HFFc6 (cell line): ENCODE measurements around the gene DOCK2. TPM values are rescaled to one million over a fixed set of nuclear protein-coding genes. Genes with fewer than 3 reads are reported as not detected.
"Not testable (repeated sequence)": the region's sequence is repeated elsewhere in the genome, so short reads cannot be mapped to it uniquely, and the experiment has no call there.

ENCODE experiments used
- DNase-seq: peaks from one replicate; pipeline ENCODE4 v3.0.0-alpha.2; 2018
- H3K27ac Mint-ChIP-seq: 2 replicates; pipeline ENCODE4 v1.8.0; 2020; ENCODE audit warnings: mild to moderate bottlenecking, mixed read lengths
- H3K27me3 Mint-ChIP-seq: 2 replicates; pipeline ENCODE4 v1.8.0; 2021; ENCODE audit warnings: mild to moderate bottlenecking, moderate library complexity, mixed read lengths; ENCODE audit not compliant: insufficient read depth
- H3K36me3 Mint-ChIP-seq: 2 replicates; pipeline ENCODE4 v1.8.0; 2021; ENCODE audit warnings: low read depth, mixed read lengths
- H3K4me1 Mint-ChIP-seq: 2 replicates; pipeline ENCODE4 v1.8.0; 2020; ENCODE audit warnings: low read depth, mixed read lengths
- H3K4me3 Mint-ChIP-seq: 2 replicates; pipeline ENCODE4 v1.8.0; 2020; ENCODE audit warnings: mild to moderate bottlenecking, moderate library complexity, mixed read lengths
- H3K9me3 Mint-ChIP-seq: 2 replicates; pipeline ENCODE4 v1.8.0; 2020; ENCODE audit warnings: mild to moderate bottlenecking, mixed read lengths
- total RNA-seq, 6 experiments: library from RNA; stranded (reverse); fragmentation: NEBNext Ultra II Directional; extraction: Animal tissue kit (Norgen Biotek cat#: 25700); gene quantifications; 2 replicates in 1 of 6; 3 replicates in 5 of 6; pipeline ENCODE4 v1.2.3, GENCODE V29; 2021
- TF ChIP-seq, protein P1 (sequence below): fragments of 200-600 bp; sonication (generic); IDR thresholded peaks from 2 replicates; pipeline ENCODE4 v1.5.0; 2021; ENCODE audit warnings: antibody characterized with exemption, mild to moderate bottlenecking

The DOCK2 gene
- total RNA-seq, 6 experiments from 2014 or later: 1.4 to 6.5 (median 3.0) TPM

DNA sequence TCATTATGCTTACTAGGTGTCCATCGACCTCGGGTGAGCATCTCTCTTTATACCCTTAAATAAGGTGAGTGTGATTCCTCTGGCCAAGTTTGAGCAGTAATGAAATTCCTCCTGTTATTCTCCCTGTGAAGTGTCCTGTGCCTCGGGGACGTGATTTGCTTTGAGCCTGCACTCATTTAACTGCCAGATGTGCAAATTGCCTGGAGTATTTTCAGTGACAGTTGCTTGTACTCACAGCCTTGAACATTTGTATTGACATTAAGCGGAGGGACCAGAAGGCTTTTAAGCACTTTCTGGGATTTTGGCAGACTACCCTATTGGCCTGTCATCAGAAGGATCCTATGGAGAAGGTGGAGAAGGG, 126.9 kb downstream of the DOCK2 start:
- TF ChIP-seq, protein P1, sequence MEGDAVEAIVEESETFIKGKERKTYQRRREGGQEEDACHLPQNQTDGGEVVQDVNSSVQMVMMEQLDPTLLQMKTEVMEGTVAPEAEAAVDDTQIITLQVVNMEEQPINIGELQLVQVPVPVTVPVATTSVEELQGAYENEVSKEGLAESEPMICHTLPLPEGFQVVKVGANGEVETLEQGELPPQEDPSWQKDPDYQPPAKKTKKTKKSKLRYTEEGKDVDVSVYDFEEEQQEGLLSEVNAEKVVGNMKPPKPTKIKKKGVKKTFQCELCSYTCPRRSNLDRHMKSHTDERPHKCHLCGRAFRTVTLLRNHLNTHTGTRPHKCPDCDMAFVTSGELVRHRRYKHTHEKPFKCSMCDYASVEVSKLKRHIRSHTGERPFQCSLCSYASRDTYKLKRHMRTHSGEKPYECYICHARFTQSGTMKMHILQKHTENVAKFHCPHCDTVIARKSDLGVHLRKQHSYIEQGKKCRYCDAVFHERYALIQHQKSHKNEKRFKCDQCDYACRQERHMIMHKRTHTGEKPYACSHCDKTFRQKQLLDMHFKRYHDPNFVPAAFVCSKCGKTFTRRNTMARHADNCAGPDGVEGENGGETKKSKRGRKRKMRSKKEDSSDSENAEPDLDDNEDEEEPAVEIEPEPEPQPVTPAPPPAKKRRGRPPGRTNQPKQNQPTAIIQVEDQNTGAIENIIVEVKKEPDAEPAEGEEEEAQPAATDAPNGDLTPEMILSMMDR: no peak
- H3K4me3 Mint-ChIP-seq: no peak overlapping the region
- H3K27ac Mint-ChIP-seq: peak overlapping the region; percentile 84
- H3K9me3 Mint-ChIP-seq: no peaks in the 10 kb centered on the region
- peaks cover 62% of the 10 kb centered on the region for H3K4me1 Mint-ChIP-seq
- H3K36me3 Mint-ChIP-seq: no peaks in the 10 kb centered on the region
- DNase-seq: no peak
- peaks cover 1% of the 10 kb centered on the region; the same call in 1 of the 2 replicates for H3K27me3 Mint-ChIP-seq

DNA sequence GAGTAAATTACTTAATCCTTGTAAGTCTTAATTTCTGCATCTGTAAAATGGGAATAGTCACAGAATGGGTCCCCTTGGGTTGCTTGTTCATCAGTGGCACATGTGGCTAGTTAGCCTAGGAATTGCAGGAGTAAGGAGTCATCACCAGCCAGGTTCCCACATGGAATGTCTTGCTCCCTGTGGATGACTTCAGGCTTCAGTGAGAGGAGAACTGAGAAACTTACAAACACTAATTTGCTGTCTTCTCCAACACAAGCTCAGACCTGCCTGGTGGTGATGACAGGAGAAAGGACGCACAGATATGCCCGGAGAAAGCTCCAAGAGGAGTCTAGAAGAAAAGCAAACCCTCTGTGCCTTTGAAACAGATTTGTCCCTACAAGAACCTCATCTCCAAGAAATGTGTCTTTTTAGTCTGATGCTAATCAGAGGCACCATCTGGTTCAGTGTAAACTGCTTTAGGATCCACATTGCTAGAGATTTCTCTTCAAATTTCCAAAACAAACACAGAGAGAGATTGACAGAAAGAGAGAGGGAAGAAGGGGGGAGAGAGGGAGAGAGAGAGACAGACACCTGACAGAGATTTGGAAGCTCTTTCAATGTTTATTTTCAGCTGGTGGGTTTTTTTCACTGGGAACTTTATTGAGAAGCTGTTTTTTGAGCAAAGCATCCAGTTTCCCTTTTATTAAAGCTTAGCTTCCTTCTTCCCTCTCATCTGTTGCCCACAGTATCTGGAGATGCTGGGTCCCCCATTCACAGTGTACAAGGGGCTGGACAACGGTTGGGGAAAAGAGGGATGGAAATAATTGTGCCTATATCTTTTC, 128.3 kb downstream of the DOCK2 start:
- Mint-ChIP-seq H3K4me3 (no peak overlapping the region), H3K27me3 (no peaks in the 10 kb centered on the region), H3K9me3 (no peaks in the 10 kb centered on the region), H3K36me3 (no peaks in the 10 kb centered on the region), H3K27ac (peak overlapping the region; percentile 46), H3K4me1 (peaks cover 62% of the 10 kb centered on the region)
- TF ChIP-seq, protein P1: no peak
- DNase-seq: peak; percentile 49

DNA sequence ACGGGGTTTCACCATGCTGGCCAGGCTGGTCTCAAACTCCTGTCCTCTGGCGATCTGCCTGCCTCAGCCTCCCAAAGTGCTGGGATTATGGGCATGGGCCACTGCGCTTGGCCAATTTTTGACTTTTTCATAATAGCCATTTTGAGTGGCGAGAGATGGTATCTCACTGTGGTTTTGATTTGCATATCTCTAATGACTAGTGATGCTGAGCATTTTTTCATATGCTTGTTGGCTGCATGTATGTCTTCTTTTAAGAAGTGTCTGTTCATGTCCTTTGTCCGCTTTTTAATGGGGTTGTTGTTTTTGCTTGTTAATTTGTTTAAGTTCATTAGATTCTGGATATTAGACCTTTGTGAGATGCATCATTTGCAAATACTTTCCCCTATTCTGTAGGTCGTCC, 129.9 kb downstream of the DOCK2 start:
- not testable (repeated sequence) for H3K36me3 Mint-ChIP-seq

DNA sequence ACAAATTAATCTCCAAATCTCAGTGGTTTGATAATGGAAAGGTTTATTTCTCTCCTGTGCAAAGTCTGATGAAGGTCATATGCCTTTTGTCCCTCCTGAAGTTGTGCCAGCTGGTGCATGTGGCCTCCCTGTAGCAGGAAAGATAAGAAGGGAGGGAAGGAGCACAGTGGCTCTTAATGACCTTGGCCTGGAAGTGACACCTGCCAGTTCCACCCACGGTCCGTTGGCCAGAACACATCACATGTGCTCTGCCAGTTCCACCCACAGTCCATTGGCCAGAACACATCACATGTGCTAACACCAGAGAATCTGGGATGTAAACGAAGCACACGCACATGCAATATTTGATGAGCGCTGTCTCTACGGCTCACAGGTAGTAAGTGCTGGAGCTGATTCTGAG, 130.9 kb downstream of the DOCK2 start:
- H3K36me3 Mint-ChIP-seq: no peaks in the 10 kb centered on the region
- no peak overlapping the region for H3K27ac Mint-ChIP-seq
- H3K4me1 Mint-ChIP-seq: peaks cover 71% of the 10 kb centered on the region
- no peak overlapping the region for H3K4me3 Mint-ChIP-seq
- H3K9me3 Mint-ChIP-seq: no peaks in the 10 kb centered on the region
- H3K27me3 Mint-ChIP-seq: no peaks in the 10 kb centered on the region
- no peak for DNase-seq
- TF ChIP-seq, protein P1: no peak

More for the DNA sequence above, 129.9 kb downstream of the DOCK2 start:
- H3K9me3 Mint-ChIP-seq, H3K27ac Mint-ChIP-seq, H3K27me3 Mint-ChIP-seq, H3K4me3 Mint-ChIP-seq, DNase-seq: not testable (repeated sequence)
- H3K4me1 Mint-ChIP-seq: peaks cover 71% of the 10 kb centered on the region

DNA sequence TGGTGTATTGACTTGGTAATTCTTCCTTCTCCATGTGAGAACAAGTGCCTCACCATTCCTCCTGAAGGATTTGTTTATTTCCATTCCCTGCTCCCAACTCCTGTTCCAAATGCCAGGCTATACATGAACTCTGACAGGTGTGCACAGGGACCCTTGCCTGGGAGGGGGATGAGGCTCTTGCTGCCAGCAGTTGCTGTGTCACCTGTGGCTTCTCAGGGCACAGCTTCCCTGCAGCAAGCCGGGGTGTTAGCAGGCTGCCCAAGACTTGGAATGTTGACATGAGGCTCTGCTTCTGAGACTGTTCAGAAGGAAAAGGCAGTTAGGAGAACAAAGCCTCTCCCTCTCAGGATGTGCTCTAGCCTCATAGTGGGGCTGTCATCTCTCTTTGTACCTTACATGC, 131.3 kb downstream of the DOCK2 start:
- DNase-seq: no peak
- Mint-ChIP-seq H3K9me3 (no peaks in the 10 kb centered on the region), H3K4me1 (peaks cover 71% of the 10 kb centered on the region), H3K36me3 (no peaks in the 10 kb centered on the region), H3K27me3 (no peaks in the 10 kb centered on the region), H3K27ac (no peak overlapping the region), H3K4me3 (no peak overlapping the region)
- TF ChIP-seq, protein P1: no peak

DNA sequence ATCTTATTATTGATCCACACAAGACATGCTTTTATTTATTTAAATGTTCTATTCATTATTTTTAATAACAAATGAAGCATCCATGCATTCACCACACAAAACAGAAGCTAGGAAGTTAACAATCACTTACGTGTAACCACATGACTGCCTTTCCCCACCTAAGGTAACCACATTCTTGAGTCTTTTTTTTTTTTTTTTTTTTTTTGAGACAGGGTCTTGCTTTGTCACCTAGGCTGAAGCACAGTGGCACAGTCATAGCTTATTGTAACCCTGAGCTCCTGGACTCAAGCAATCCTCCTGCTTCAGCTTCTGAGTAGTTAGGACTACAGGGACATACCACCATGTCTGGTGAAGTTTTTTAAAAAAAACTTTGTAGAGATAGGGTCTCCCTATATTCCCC, 133.0 kb downstream of the DOCK2 start:
- no peaks in the 10 kb centered on the region for H3K36me3 Mint-ChIP-seq
- TF ChIP-seq, protein P1: no peak

More for the DNA sequence above, 133.0 kb downstream of the DOCK2 start:
- no peak for DNase-seq
- Mint-ChIP-seq H3K9me3 (no peaks in the 10 kb centered on the region), H3K4me1 (peaks cover 54% of the 10 kb centered on the region), H3K4me3 (no peak overlapping the region), H3K27me3 (no peaks in the 10 kb centered on the region; the same call in 1 of the 2 replicates), H3K27ac (no peak overlapping the region)
